ENCODE results near the gene GATAD2A. TPM values are rescaled to one million over a fixed set of nuclear protein-coding genes. Genes with fewer than 3 reads are reported as not detected.

The GATAD2A gene
- total and polyA plus RNA-seq, 2 donors from 2014 or later, result 18.0 to 91.0 TPM

DNA sequence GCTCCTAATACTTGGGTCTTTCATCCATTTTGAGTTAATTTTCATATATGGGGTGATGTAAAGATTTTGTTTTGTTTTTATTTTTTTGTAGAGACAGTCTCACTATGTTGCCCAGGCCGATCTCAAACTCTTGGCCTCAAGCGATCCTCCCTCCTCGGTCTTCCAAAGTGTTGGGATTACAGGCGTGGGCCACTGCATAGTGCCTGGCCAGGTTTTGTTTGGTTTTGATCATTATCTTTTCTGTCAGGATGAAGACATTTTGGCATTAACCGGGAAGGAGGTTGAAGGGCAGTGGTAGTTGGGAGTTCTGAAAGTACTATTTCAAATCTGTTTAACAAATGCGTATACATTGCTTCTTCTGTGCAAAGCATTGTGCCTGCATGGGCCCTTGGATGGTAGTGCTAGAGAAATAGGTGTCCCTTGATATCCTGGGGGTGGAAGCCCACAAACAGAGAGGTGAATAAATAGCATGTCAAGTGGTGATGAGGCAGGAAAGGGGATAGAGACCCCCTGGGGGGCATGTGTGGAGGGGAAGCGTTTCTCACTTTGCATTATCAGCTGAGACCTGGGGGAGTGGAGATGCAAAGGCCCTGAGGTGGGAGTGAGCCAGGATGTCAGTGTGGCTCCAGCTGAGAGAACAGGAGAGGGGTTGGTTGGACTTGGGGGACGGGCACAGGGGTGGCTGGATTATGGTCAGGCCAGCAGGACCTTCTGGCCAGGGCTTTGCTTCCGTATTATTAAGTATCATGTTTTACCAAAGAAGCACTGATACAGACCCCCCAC lies 41.4 kb downstream of the GATAD2A start:
- FAIRE-seq, result no peak
- peaks cover 0 to 8% (median 0%) of the 10 kb centered on the region in 3 donors for H3K36me3 ChIP-seq (ENCODE audit: control insufficient read depth in 2 of 3, insufficient read depth in 3 of 3, low read length in 3 of 3)
- TF ChIP-seq, protein P1, sequence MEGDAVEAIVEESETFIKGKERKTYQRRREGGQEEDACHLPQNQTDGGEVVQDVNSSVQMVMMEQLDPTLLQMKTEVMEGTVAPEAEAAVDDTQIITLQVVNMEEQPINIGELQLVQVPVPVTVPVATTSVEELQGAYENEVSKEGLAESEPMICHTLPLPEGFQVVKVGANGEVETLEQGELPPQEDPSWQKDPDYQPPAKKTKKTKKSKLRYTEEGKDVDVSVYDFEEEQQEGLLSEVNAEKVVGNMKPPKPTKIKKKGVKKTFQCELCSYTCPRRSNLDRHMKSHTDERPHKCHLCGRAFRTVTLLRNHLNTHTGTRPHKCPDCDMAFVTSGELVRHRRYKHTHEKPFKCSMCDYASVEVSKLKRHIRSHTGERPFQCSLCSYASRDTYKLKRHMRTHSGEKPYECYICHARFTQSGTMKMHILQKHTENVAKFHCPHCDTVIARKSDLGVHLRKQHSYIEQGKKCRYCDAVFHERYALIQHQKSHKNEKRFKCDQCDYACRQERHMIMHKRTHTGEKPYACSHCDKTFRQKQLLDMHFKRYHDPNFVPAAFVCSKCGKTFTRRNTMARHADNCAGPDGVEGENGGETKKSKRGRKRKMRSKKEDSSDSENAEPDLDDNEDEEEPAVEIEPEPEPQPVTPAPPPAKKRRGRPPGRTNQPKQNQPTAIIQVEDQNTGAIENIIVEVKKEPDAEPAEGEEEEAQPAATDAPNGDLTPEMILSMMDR (IDR thresholded peaks at IDR 0.05; ENCODE audit: borderline replicate concordance, extremely low read depth, insufficient read depth), result no peak

DNA sequence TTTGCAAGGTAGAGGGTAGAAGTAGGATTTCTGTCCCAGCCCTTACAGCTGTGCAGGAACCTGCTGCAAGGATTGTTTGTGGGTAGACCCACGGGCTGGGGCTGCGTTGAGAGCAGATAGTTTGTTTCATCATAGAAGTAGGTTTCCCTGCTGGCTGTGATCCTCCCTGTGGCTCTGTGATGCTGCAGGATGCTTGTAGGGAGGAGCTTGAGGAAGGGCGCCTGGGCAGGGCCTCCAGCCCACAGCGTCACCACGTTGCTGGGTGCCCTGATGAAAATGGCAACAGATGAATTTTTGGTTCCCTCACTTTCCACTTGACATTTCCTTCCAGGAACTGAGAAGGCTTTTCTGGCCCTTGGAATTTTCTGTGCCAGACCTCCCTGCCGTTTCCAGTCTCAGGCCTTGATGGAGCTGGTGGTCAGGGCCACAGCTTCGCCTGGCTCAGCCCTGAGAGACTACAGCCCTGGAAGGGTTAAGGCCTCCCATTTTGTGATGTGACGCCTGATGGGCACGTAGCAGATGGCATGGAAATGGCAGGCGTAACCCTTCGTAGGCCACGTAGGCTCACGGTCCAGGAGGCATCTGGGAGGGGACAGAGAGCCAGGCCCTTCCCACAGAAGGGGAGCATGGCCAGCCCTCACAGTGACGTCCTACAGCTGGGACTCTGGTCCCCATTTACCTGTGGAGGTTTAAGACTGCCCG lies 42.2 kb downstream of the GATAD2A start:
- H3K9ac ChIP-seq (ENCODE audit: low read length in 3 of 3), result no peak overlapping the region
- FAIRE-seq (no peak), DNase-seq (peak in 2 of 5 donors; percentile 46 to 59)
- no peaks in the 10 kb centered on the region for H3K9me3 ChIP-seq (ENCODE audit: control insufficient read depth in 2 of 3, insufficient read depth in 1 of 3, low read length in 3 of 3)
- H3K27ac ChIP-seq (ENCODE audit: low read depth in 2 of 2, low read length in 2 of 2), result peak overlapping the region in 1 of 2 donors; percentile 16
- H3K27me3 ChIP-seq (ENCODE audit: control insufficient read depth, insufficient read depth, low read length), result no peaks in the 10 kb centered on the region
- peaks cover 0 to 7% (median 0%) of the 10 kb centered on the region in 3 donors for H3K36me3 ChIP-seq (ENCODE audit: control insufficient read depth in 2 of 3, insufficient read depth in 3 of 3, low read length in 3 of 3)
- peaks cover 0 to 24% (median 4%) of the 10 kb centered on the region in 3 donors for H3K4me1 ChIP-seq (ENCODE audit: control insufficient read depth in 2 of 3, insufficient read depth in 2 of 3, low read depth in 1 of 3, low read length in 3 of 3)
- no peak overlapping the region for H3K4me3 ChIP-seq (ENCODE audit: low read length in 3 of 3)
- TF ChIP-seq, protein P1 (IDR thresholded peaks at IDR 0.05; ENCODE audit: borderline replicate concordance, extremely low read depth, insufficient read depth), result no peak
- intact Hi-C loops (cut with DNase I), result no loop called here

More for the DNA sequence above, 41.4 kb downstream of the GATAD2A start:
- Histone ChIP-seq H3K4me1 (ENCODE audit: control insufficient read depth in 2 of 3, insufficient read depth in 2 of 3, low read depth in 1 of 3, low read length in 3 of 3) (peaks cover 0 to 17% (median 0%) of the 10 kb centered on the region in 3 donors), H3K4me3 (ENCODE audit: low read length in 3 of 3) (no peak overlapping the region), H3K27ac (ENCODE audit: low read depth in 2 of 2, low read length in 2 of 2) (no peak overlapping the region), H3K9ac (ENCODE audit: low read length in 3 of 3) (no peak overlapping the region), H3K27me3 (ENCODE audit: control insufficient read depth, insufficient read depth, low read length) (no peaks in the 10 kb centered on the region), H3K9me3 (ENCODE audit: control insufficient read depth in 2 of 3, insufficient read depth in 1 of 3, low read length in 3 of 3) (no peaks in the 10 kb centered on the region)
- DNase-seq, result peak in 1 of 5 donors; percentile 48
- intact Hi-C loops (cut with DNase I), result no loop called here

DNA sequence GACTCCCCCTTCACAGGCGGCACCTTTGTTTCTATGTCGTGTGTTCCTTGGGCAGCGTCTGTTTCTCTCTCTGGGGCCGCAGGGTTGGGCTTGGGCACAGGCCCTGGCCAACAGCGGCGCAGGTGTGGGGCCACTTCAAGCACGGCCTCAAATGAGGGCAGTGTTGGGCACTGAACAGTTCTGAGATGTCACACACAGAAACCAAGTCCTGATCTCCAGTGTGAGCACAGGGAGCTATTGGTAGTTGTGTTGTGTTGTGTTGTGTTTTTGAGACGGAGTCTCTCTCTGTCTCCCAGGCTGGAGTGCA lies 42.7 kb downstream of the GATAD2A start:
- TF ChIP-seq, protein P1 (IDR thresholded peaks at IDR 0.05; ENCODE audit: borderline replicate concordance, extremely low read depth, insufficient read depth), result no peak
- intact Hi-C loops (cut with DNase I), result no loop called here
- Histone ChIP-seq H3K36me3 (ENCODE audit: control insufficient read depth in 2 of 3, insufficient read depth in 3 of 3, low read length in 3 of 3) (peaks cover 0 to 5% (median 0%) of the 10 kb centered on the region in 3 donors), H3K4me3 (ENCODE audit: low read length in 3 of 3) (no peak overlapping the region), H3K27me3 (ENCODE audit: control insufficient read depth, insufficient read depth, low read length) (no peaks in the 10 kb centered on the region), H3K27ac (ENCODE audit: low read depth in 2 of 2, low read length in 2 of 2) (no peak overlapping the region), H3K4me1 (ENCODE audit: control insufficient read depth in 2 of 3, insufficient read depth in 2 of 3, low read depth in 1 of 3, low read length in 3 of 3) (peaks cover 0 to 29% (median 9%) of the 10 kb centered on the region in 3 donors), H3K9ac (ENCODE audit: low read length in 3 of 3) (no peak overlapping the region), H3K9me3 (ENCODE audit: control insufficient read depth in 2 of 3, insufficient read depth in 1 of 3, low read length in 3 of 3) (no peaks in the 10 kb centered on the region)
- DNase-seq (peak in 1 of 5 donors; percentile 45), FAIRE-seq (no peak)

Measured in kidney (tissue), 14 donors.